Natural killer cell (primary cell): ENCODE data around the gene COPZ2. TPM values are rescaled to one million over a fixed set of nuclear protein-coding genes. Genes with fewer than 3 reads are reported as not detected.
A peak's percentile ranks its signal among the peaks of the same experiment; 100 is the strongest.

Source experiments
- ATAC-seq, 3 donors: fragments of 150-1000 bp in 2 of 3; fragments of 200-7000 bp in 1 of 3; cut with Tn5 transposase; 1 replicate in 1 of 3; 2 replicates in 2 of 3; pipeline ENCODE4 v1.10.0; 2021; ENCODE audit warnings: mild to moderate bottlenecking in 2 of 3, moderate library complexity in 2 of 3
- DNase-seq, 2 donors: peaks; one replicate each; pipeline versions ENCODE4 v3.0.0 to v3.0.0-alpha.2; 2013 to 2021; ENCODE audit warnings: mixed read lengths in 1 of 2
- H3K27ac ChIP-seq: one replicate; pipeline ENCODE4 v1.5.1; 2013; ENCODE audit warnings: mild to moderate bottlenecking, low read length
- H3K27me3 ChIP-seq: one replicate; pipeline ENCODE4 v1.6.1; 2013; ENCODE audit warnings: low read length; ENCODE audit not compliant: control insufficient read depth, insufficient read depth
- H3K36me3 ChIP-seq: one replicate; pipeline ENCODE4 v1.6.1; 2013; ENCODE audit warnings: low read length; ENCODE audit not compliant: control insufficient read depth, insufficient read depth
- H3K4me1 ChIP-seq: one replicate; pipeline ENCODE4 v1.6.1; 2013; ENCODE audit warnings: low read length; ENCODE audit not compliant: control insufficient read depth, insufficient read depth
- H3K4me3 ChIP-seq: one replicate; pipeline ENCODE4 v1.5.1; 2013; ENCODE audit warnings: low read length
- H3K9me3 ChIP-seq: one replicate; pipeline ENCODE4 v1.6.1; 2013; ENCODE audit warnings: low read length; ENCODE audit not compliant: control insufficient read depth, insufficient read depth
- H3K27ac Mint-ChIP-seq, 2 donors: one replicate each; pipeline ENCODE4 v1.8.0; 2022; ENCODE audit warnings: mild to moderate bottlenecking in 2 of 2, mixed read lengths in 2 of 2, moderate library complexity in 1 of 2
- H3K27me3 Mint-ChIP-seq, 2 donors: one replicate each; pipeline ENCODE4 v1.8.0; 2022; ENCODE audit warnings: low read depth in 2 of 2, mixed read lengths in 2 of 2
- H3K36me3 Mint-ChIP-seq: one replicate; pipeline ENCODE4 v1.8.0; 2022; ENCODE audit warnings: mixed read lengths
- H3K4me1 Mint-ChIP-seq, 2 donors: one replicate each; pipeline ENCODE4 v1.8.0; 2022; ENCODE audit warnings: mixed read lengths in 2 of 2
- H3K4me3 Mint-ChIP-seq: one replicate; pipeline ENCODE4 v1.8.0; 2022; ENCODE audit warnings: mild to moderate bottlenecking, moderate library complexity, mixed read lengths
- H3K9me3 Mint-ChIP-seq, 2 donors: one replicate each; pipeline ENCODE4 v1.8.0; 2022; ENCODE audit warnings: mixed read lengths in 2 of 2
- WGBS: methylation state at CpG from one replicate; pipeline ENCODE4 v1.1.7; 2013; ENCODE audit warnings: missing lambda C conversion rate; ENCODE audit not compliant: insufficient coverage; 5-methylcytosine and 5-hydroxymethylcytosine counted together
- intact Hi-C: fragments of 100-400 bp; cut with micrococcal nuclease; formaldehyde crosslinking; loops from one replicate; pipeline ENCODE4 v1.14.2; 2022
- total RNA-seq, 4 donors: library from RNA; stranded (reverse); fragments of 120-200 nt in 1 of 4; gene quantifications; one replicate each; pipeline versions ENCODE4 v1.2.3 to v1.2.4, GENCODE V29; 2013 to 2022
- TF ChIP-seq, protein P1 (sequence below): fragments of 200-600 bp; IDR thresholded peaks from one replicate; pipeline ENCODE4 v1.8.0; 2022; ENCODE audit warnings: antibody characterized with exemption

Gene COPZ2
- total RNA-seq, 3 donors from 2014 or later (not counting 1 experiment from before 2014, with no cell fraction given), result 15.9 to 19.1 (median 16.5) TPM

DNA sequence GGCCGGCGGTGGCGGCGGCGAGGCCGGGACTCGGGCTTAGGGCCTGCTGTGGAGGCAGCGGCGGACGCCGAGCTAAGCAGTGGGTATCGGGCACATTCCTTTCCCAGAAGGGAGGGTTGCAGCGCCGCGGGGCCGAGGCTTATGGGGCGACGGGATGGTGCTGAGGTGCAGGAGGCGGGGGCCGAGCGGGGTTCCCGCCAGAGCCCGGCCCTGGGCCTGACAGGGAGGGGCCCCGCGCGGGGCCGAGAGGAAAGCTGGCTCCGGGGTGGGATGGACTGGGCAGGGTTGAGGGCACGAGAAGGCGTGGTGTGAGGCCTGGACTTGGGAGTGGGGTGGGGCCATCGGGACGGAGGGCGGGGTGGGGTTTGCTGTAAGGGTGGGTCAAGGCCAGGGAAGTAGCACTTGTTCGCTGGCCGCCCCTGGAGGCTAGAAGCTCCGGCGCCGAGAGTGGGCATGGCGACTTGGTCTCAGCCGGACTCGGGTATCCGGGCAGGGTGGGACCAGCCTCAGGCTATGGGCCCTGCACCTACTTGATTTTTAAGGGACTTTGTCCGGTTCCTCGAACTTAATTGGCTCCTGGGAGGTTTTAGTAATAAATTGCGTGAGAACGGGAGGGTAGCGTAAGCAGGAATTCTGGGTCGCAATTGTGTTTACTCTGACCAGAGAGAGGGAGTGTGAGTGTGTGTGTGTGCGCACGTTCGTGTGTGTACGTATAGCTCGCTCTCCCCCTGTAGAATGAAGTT is 11.0 kb upstream of the COPZ2 start:
- H3K27me3 ChIP-seq, result no peaks in the 10 kb centered on the region
- Mint-ChIP-seq H3K27me3 (no peaks in the 10 kb centered on the region), H3K4me1 (peaks cover 57 to 68% of the 10 kb centered on the region in 2 donors), H3K36me3 (no peaks in the 10 kb centered on the region), H3K9me3 (no peaks in the 10 kb centered on the region), H3K27ac (peak overlapping the region; percentile 96 to 97), H3K4me3 (peak overlapping the region; percentile 98)
- under 1% methylated on average over 53 of the region's 53 CpGs for WGBS
- DNase-seq (peak in 1 of 2 donors; percentile 73), ATAC-seq (peak; percentile 11 to 22 (median 13))
- H3K4me3 ChIP-seq, result peak overlapping the region; percentile 69
- TF ChIP-seq, protein P1, sequence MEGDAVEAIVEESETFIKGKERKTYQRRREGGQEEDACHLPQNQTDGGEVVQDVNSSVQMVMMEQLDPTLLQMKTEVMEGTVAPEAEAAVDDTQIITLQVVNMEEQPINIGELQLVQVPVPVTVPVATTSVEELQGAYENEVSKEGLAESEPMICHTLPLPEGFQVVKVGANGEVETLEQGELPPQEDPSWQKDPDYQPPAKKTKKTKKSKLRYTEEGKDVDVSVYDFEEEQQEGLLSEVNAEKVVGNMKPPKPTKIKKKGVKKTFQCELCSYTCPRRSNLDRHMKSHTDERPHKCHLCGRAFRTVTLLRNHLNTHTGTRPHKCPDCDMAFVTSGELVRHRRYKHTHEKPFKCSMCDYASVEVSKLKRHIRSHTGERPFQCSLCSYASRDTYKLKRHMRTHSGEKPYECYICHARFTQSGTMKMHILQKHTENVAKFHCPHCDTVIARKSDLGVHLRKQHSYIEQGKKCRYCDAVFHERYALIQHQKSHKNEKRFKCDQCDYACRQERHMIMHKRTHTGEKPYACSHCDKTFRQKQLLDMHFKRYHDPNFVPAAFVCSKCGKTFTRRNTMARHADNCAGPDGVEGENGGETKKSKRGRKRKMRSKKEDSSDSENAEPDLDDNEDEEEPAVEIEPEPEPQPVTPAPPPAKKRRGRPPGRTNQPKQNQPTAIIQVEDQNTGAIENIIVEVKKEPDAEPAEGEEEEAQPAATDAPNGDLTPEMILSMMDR, result no peak
- H3K4me1 ChIP-seq, result peaks cover 37% of the 10 kb centered on the region
- peak overlapping the region; percentile 66 for H3K27ac ChIP-seq
- peaks cover 26% of the 10 kb centered on the region for H3K36me3 ChIP-seq
- no peaks in the 10 kb centered on the region for H3K9me3 ChIP-seq
- intact Hi-C loops, result loop anchor here (1.0 to 10.0 kb wide), 7 partner anchors 11 to 394 kb away; partner anchors contain the start of genes CBX1, CDK5RAP3, COPZ2 and LRRC46

DNA sequence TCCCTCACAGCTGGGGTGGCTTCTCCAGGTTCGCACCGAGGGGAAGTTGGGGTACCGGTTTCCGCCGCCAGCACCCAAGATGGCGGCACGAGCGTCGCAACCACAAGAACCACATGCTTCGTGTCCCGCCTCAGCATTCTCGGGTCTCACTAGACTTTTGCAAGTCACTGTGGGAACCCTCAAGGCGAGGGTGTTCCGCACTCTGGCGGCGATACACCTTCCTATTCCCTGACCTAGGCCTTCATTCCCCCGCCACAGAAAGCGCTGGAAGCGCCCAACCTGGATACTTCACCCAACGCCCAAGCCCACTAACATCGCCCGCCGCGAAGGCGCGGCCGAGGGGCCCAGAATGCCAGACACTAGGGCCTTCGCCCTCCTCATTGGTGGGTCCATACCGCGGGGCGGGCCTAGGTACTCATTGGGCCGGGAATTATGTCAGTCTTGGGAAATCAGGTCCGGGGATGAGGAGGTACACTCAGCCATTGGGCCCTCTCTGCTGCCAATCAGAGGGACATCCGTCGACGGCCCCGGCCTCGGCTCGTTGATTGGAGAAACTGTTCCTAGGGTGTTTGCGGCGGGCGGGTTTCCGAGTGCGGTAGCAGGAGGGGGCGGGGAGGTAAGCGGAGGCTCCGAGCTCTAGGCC is 10.3 kb upstream of the COPZ2 start, which contains the start of gene NFE2L1:
Gene NFE2L1 (plus strand): TSS at position 619 of the 643 bp plus-strand sequence. CDS start 2,760 bp downstream, outside the sequence.
- Mint-ChIP-seq H3K9me3 (no peaks in the 10 kb centered on the region), H3K4me1 (peaks cover 55 to 64% of the 10 kb centered on the region in 2 donors), H3K27ac (peak within 1 kb of the TSS; percentile 96 to 97), H3K36me3 (no peaks in the 10 kb centered on the region), H3K27me3 (no peaks in the 10 kb centered on the region), H3K4me3 (peak within 1 kb of the TSS; percentile 98)
- Histone ChIP-seq H3K9me3 (no peaks in the 10 kb centered on the region), H3K36me3 (peaks cover 22% of the 10 kb centered on the region), H3K27ac (peak within 1 kb of the TSS; percentile 88), H3K4me3 (peak within 1 kb of the TSS; percentile 69), H3K27me3 (no peaks in the 10 kb centered on the region), H3K4me1 (peaks cover 32% of the 10 kb centered on the region)
- TF ChIP-seq, protein P1, result no peak
- ATAC-seq, result peak; percentile 93 to 99 (median 95)
- DNase-seq, result peak; percentile 97 to 99
- intact Hi-C loops, result loop anchor here (1.0 to 10.0 kb wide), 7 partner anchors 11 to 394 kb away; partner anchors contain the start of genes CBX1, CDK5RAP3, COPZ2 and LRRC46
- under 1% methylated on average over 47 of the region's 47 CpGs for WGBS

GRCh38 chr17:48047113-48047740 is 9.6 kb upstream of the COPZ2 start:
- intact Hi-C loops, result loop anchor here (5.0 to 10.0 kb wide), 2 partner anchors 212 to 395 kb away; partner anchors contain the start of genes LRRC46 and MRPL10
- Mint-ChIP-seq H3K4me3 (peak overlapping the region; percentile 98), H3K27me3 (no peaks in the 10 kb centered on the region), H3K4me1 (peaks cover 50 to 58% of the 10 kb centered on the region in 2 donors), H3K36me3 (no peaks in the 10 kb centered on the region), H3K27ac (peak overlapping the region; percentile 96 to 97), H3K9me3 (no peaks in the 10 kb centered on the region)
- no peak for DNase-seq
- ATAC-seq, result no peak
- Histone ChIP-seq H3K27ac (peak overlapping the region; percentile 88), H3K36me3 (peaks cover 18% of the 10 kb centered on the region), H3K4me1 (peaks cover 27% of the 10 kb centered on the region), H3K9me3 (no peaks in the 10 kb centered on the region), H3K4me3 (peak overlapping the region; percentile 69), H3K27me3 (no peaks in the 10 kb centered on the region)
- TF ChIP-seq, protein P1, result no peak
- WGBS, result 5% methylated on average over 26 of the region's 26 CpGs
